Measurements from ENCODE around the gene PAPSS1.
"Not testable (repeated sequence)": the region's sequence is repeated elsewhere in the genome, so short reads cannot be mapped to it uniquely, and the experiment has no call there.

PAPSS1 gene

GRCh38 chr4:107689912-107690587 is 30.0 kb downstream of the PAPSS1 start:
- Histone ChIP-seq H3K4me1 (ENCODE audit: insufficient read depth, low read length) (peaks cover 19% of the 10 kb centered on the region), H3K9me3 (ENCODE audit: control insufficient read depth, insufficient read depth, low read length) (no peaks in the 10 kb centered on the region), H3K9ac (ENCODE audit: low read depth, low read length) (no peak overlapping the region), H3K36me3 (ENCODE audit: insufficient read depth, low read length) (peaks cover 2% of the 10 kb centered on the region; the same call in 1 of the 2 replicates)

DNA sequence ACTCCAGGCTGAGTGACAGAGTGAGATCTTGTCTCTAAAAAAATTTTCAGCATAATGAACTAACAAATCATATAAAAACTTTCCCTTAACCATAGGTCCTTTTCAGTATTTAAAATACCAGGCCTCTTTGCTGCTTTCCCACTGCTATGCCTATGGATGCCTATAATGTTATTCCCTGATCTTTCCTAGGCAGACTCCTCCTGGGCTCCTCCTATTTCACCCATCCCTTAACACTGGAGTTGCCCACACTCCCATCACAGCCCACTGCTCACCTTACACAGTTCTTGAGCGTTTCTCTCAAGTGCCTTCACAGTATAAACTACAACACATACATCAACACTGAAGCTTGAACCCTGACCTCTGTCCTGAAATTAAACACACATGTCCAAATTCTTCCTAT is 31.6 kb downstream of the PAPSS1 start:
- H3K4me1 ChIP-seq (ENCODE audit: insufficient read depth, low read length), result peaks cover 19% of the 10 kb centered on the region
- H3K36me3 ChIP-seq (ENCODE audit: insufficient read depth, low read length), result peaks cover 3% of the 10 kb centered on the region; the same call in 1 of the 2 replicates

GRCh38 chr4:107685740-107686139 is 34.3 kb downstream of the PAPSS1 start:
- Histone ChIP-seq H3K4me1 (ENCODE audit: insufficient read depth, low read length) (peaks cover 19% of the 10 kb centered on the region), H3K9me3 (ENCODE audit: control insufficient read depth, insufficient read depth, low read length) (no peaks in the 10 kb centered on the region), H3K36me3 (ENCODE audit: insufficient read depth, low read length) (peaks cover 3% of the 10 kb centered on the region), H3K9ac (ENCODE audit: low read depth, low read length) (no peak overlapping the region)

More for the DNA sequence above, 31.6 kb downstream of the PAPSS1 start:
- Histone ChIP-seq H3K9ac (ENCODE audit: low read depth, low read length) (no peak overlapping the region), H3K9me3 (ENCODE audit: control insufficient read depth, insufficient read depth, low read length) (no peaks in the 10 kb centered on the region)

GRCh38 chr4:107683873-107684272 is 36.2 kb downstream of the PAPSS1 start:
- Histone ChIP-seq H3K36me3 (ENCODE audit: insufficient read depth, low read length) (peaks cover 3% of the 10 kb centered on the region), H3K4me1 (ENCODE audit: insufficient read depth, low read length) (peaks cover 19% of the 10 kb centered on the region), H3K9ac (ENCODE audit: low read depth, low read length) (no peak overlapping the region), H3K9me3 (ENCODE audit: control insufficient read depth, insufficient read depth, low read length) (no peaks in the 10 kb centered on the region)

DNA sequence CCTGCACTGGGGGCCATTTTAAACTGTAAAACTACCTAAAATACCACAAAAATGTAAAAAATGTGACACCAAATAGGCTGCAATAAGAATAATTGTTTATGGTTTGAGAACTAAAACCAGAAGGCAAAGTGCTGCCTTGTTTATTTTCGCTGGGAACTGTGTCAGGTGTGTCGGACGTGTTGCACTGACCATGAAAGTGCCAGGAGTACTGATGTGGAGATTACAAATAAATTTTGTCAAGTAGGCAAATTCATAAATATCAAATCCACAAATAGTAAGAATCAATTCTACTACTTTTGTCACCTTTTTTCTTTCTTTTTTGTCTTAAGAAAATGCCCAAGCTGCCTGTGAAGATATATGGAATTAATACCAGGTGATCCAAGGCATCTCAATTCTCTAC is 37.7 kb downstream of the PAPSS1 start:
- peaks cover 9% of the 10 kb centered on the region; the same call in 1 of the 2 replicates for H3K4me1 ChIP-seq (ENCODE audit: insufficient read depth, low read length)
- H3K9me3 ChIP-seq (ENCODE audit: control insufficient read depth, insufficient read depth, low read length), result no peaks in the 10 kb centered on the region
- H3K36me3 ChIP-seq (ENCODE audit: insufficient read depth, low read length), result peaks cover 5% of the 10 kb centered on the region
- no peak overlapping the region for H3K9ac ChIP-seq (ENCODE audit: low read depth, low read length)

GRCh38 chr4:107669068-107669467 is 51.0 kb downstream of the PAPSS1 start:
- Histone ChIP-seq H3K4me1 (ENCODE audit: insufficient read depth, low read length) (no peaks in the 10 kb centered on the region; the same call in 1 of the 2 replicates), H3K36me3 (ENCODE audit: insufficient read depth, low read length) (no peaks in the 10 kb centered on the region), H3K9ac (ENCODE audit: low read depth, low read length) (no peak overlapping the region), H3K9me3 (ENCODE audit: control insufficient read depth, insufficient read depth, low read length) (no peaks in the 10 kb centered on the region)

DNA sequence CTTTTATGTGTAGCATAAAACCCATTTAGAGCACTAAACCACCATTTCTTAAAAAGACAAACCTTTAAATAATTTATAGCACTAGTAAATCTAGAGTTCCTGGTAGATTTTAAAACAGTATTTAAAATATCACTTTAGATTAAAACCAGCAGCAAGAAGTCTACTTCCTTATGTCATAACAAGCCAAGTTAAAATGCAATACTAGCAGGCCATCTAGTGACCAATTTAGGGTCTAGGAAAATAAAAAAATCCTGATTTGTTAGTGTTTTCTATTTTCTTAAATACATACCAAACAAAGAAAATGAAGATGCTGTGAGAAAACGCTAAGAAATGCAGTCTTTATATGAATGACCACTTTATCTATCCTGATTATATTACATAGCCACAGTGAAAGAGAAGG is 53.9 kb downstream of the PAPSS1 start:
- Histone ChIP-seq H3K36me3 (ENCODE audit: insufficient read depth, low read length) (no peaks in the 10 kb centered on the region), H3K9ac (ENCODE audit: low read depth, low read length) (no peak overlapping the region), H3K9me3 (ENCODE audit: control insufficient read depth, insufficient read depth, low read length) (no peaks in the 10 kb centered on the region), H3K4me1 (ENCODE audit: insufficient read depth, low read length) (no peaks in the 10 kb centered on the region; the same call in 1 of the 2 replicates)

- Histone ChIP-seq H3K9me3 (ENCODE audit: control insufficient read depth, insufficient read depth, low read length) (no peaks in the 10 kb centered on the region), H3K4me1 (ENCODE audit: insufficient read depth, low read length) (no peaks in the 10 kb centered on the region; the same call in 1 of the 2 replicates), H3K36me3 (ENCODE audit: insufficient read depth, low read length) (no peaks in the 10 kb centered on the region), H3K9ac (ENCODE audit: low read depth, low read length) (no peak overlapping the region)
Measured at GRCh38 chr4:107665001-107665400, 55.0 kb downstream of the PAPSS1 start.

DNA sequence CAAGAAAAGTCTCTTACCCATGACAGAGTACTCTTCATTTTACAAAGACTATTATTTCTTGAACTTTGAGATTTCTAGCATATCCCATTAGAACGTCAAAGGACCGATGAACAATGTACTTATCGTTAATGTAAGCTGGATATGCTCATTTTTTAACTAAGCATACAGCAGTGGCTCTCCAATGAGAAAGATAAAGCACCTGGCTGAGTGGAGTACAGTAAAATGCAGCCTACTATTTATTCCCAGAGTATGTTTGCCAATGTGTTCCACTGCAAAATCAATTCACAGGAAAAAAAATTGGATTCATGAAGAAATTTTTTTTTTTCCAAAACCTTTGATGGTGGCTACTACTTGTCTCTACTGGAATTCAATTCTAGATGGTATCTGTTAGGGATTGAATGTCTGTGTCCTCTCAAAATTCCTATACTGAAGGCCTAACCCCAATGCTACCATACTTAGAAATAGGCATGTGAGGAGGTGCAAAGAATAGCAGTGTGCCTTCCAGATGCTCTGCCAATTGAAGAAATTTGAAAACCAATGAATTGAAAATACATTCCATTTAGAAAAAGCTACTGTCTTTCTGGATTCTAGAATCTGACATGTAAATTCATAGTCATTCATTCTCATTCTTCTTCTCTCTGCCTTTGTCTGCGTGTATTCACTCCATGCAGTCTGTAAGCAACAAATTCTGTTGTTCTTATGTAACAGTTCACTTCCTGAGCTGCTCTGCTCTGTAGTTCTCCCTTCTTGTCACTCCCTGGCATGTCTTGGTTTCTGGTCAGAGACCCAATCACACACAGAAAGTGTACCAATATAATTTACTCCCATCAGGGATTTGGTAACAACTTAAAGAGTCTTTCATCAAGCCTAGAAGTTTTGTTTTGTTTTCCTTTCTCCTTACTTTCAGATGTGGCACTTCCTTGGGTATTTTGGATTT is 61.4 kb downstream of the PAPSS1 start:
- Histone ChIP-seq H3K9me3 (ENCODE audit: control insufficient read depth, insufficient read depth, low read length) (no peaks in the 10 kb centered on the region), H3K36me3 (ENCODE audit: insufficient read depth, low read length) (no peaks in the 10 kb centered on the region), H3K9ac (ENCODE audit: low read depth, low read length) (no peak overlapping the region), H3K4me1 (ENCODE audit: insufficient read depth, low read length) (peaks cover 12% of the 10 kb centered on the region; the same call in 1 of the 2 replicates)

DNA sequence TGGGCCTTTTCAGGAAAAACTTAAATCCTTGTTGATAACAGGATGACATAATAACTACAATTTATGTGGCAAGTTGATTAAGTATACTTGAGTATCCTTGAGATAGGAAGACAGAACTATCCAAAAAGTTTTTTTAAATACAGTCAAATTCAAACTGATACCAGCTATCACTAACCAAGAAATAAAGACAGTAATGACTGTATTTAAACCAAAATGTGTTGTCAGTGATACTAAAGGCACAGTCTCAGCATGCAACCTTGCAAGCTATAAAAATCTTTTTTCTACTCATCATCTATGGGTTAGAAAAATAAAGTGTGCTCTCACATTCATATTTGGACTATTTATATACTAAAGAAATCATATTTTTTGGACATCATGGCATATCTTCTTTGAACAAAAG is 64.7 kb downstream of the PAPSS1 start:
- Histone ChIP-seq H3K4me1 (ENCODE audit: insufficient read depth, low read length) (peaks cover 14% of the 10 kb centered on the region; the same call in 1 of the 2 replicates), H3K9ac (ENCODE audit: low read depth, low read length) (no peak overlapping the region), H3K36me3 (ENCODE audit: insufficient read depth, low read length) (no peaks in the 10 kb centered on the region), H3K9me3 (ENCODE audit: control insufficient read depth, insufficient read depth, low read length) (no peaks in the 10 kb centered on the region)

DNA sequence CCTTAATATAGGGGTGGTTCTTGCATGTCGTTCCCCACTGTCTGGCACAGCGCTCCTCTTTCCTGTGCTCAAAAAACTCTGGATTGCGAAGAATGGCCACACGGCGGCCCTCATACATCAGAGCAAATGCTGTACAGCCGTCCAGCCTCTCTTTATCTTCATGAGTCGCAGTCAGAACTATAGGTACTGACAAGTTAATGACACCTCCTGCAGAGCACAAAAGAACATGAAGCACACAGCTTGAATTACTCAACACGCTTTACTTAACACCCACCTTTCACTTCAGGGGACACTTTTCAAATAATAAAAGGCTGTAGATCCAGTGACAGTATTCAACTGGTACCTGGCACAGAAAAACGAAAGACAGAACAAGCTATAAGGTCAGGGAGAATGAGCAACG is 65.3 kb downstream of the PAPSS1 start:
- no peak overlapping the region for H3K9ac ChIP-seq (ENCODE audit: low read depth, low read length)
- H3K36me3 ChIP-seq (ENCODE audit: insufficient read depth, low read length), result no peaks in the 10 kb centered on the region
- H3K9me3 ChIP-seq (ENCODE audit: control insufficient read depth, insufficient read depth, low read length), result no peaks in the 10 kb centered on the region
- H3K4me1 ChIP-seq (ENCODE audit: insufficient read depth, low read length), result peaks cover 14% of the 10 kb centered on the region; the same call in 1 of the 2 replicates

- not testable (repeated sequence) for H3K9ac ChIP-seq (ENCODE audit: low read depth, low read length); H3K9me3 ChIP-seq (ENCODE audit: control insufficient read depth, insufficient read depth, low read length); H3K36me3 ChIP-seq (ENCODE audit: insufficient read depth, low read length)
- peaks cover 19% of the 10 kb centered on the region; the same call in 1 of the 2 replicates for H3K4me1 ChIP-seq (ENCODE audit: insufficient read depth, low read length)
Measured at GRCh38 chr4:107651408-107651807, 68.6 kb downstream of the PAPSS1 start.

DNA sequence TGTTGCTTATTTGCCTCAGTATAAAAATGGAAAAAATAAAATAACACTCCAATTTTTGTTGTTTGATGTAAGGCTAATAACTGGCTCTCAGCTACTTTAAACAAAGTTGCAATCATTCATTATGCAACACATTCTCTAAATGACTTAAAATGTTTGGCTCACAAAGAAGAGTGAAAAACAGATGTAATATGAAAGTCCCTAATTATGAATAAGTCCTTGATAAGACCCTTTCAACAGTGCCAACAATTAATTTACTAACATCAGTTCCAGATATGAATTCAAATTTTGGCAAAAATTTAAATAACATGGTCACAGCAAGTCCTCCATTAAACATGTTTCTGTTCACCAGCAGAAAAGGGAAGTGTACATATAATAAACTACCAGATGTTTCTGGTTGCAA is 69.8 kb downstream of the PAPSS1 start:
- no peak overlapping the region for H3K9ac ChIP-seq (ENCODE audit: low read depth, low read length)
- no peaks in the 10 kb centered on the region for H3K9me3 ChIP-seq (ENCODE audit: control insufficient read depth, insufficient read depth, low read length)
- no peaks in the 10 kb centered on the region for H3K36me3 ChIP-seq (ENCODE audit: insufficient read depth, low read length)
- peaks cover 19% of the 10 kb centered on the region; the same call in 1 of the 2 replicates for H3K4me1 ChIP-seq (ENCODE audit: insufficient read depth, low read length)

DNA sequence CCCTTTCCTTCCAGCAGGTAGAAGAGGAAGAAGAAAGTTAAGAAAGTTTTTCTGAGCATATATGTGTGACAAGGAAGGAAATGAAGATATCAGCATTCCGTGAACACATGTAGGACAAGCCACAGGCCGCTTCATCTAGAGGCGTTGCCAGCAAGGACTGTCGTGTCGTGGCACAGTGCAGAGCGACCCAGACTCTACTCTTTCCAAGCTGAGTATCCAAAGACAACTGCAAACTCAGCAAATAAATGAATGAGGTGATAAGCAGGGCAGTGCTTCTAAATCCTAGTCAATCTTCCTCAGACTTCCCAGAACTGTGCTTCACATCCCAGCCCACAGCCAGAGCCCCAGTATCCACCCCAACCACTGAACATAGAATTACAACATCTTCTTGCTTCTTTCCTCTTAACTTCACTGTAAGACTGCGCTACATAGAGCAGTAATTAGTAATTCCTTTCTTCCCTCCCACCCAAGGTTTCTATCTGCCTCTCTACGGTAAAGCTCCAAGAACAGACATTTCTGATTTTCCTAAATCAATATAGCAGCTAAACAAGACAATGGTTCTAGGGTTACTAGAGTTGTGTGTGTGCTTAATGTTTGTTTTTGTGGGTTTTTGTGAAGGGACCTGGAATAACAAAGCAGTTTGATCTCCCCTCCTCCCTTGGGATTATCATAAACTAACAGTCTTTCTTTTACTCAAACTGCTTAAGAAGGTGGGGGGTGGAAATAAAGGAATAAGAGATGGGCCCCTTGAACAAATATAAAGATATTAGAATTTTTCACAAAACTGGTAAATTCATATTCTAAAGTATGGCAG is 71.6 kb downstream of the PAPSS1 start:
- Histone ChIP-seq H3K4me1 (ENCODE audit: insufficient read depth, low read length) (peaks cover 10% of the 10 kb centered on the region; the same call in 1 of the 2 replicates), H3K36me3 (ENCODE audit: insufficient read depth, low read length) (peaks cover 2% of the 10 kb centered on the region; the same call in 1 of the 2 replicates), H3K9ac (ENCODE audit: low read depth, low read length) (no peak overlapping the region), H3K9me3 (ENCODE audit: control insufficient read depth, insufficient read depth, low read length) (no peaks in the 10 kb centered on the region)
